HEK293 (cell line): ENCODE data around the gene PDE4D.

Source experiments
- CTCF ChIA-PET: fragments of 350-600 bp; formaldehyde crosslinking; extraction: SDS; loops from one replicate; lab custom pipeline; 2021; ENCODE audit warnings: antibody characterized with exemption; lab: Yijun Ruan, JAX
- POLR2A ChIA-PET: fragments of 300-600 bp; formaldehyde crosslinking; extraction: SDS; loops from one replicate; lab custom pipeline; 2020; ENCODE audit warnings: antibody characterized with exemption, inconsistent platforms; lab: Yijun Ruan, JAX
- H3K27ac ChIP-seq: fragments of 200-500 bp; sonication (Bioruptor generic); 2 replicates; pipeline ENCODE4 v1.5.1; 2014; ENCODE audit warnings: low read depth, low read length, control low read depth, inconsistent platforms; ENCODE audit errors: extremely low read depth
- H3K36me3 ChIP-seq, 2 experiments: fragments of 200-500 bp in 1 of 2; sonication (Bioruptor generic) in 1 of 2; 1 replicate in 1 of 2; 2 replicates in 1 of 2; pipeline ENCODE4 v1.5.1; 2014 to 2017; ENCODE audit warnings: inconsistent platforms in 2 of 2, low read length in 2 of 2; ENCODE audit not compliant: control insufficient read depth in 2 of 2, insufficient read depth in 1 of 2
- H3K4me1 ChIP-seq: fragments of 200-500 bp; sonication (Bioruptor generic); 2 replicates; pipeline ENCODE4 v1.5.1; 2014; ENCODE audit warnings: mild to moderate bottlenecking, low read length, inconsistent platforms; ENCODE audit not compliant: control insufficient read depth, insufficient read depth
- H3K4me3 ChIP-seq: 2 replicates; pipeline ENCODE4 v1.5.1; 2011; ENCODE audit warnings: low read depth, mild to moderate bottlenecking, control low read depth, low read length, moderate library complexity
- H3K9me3 ChIP-seq: fragments of 200-500 bp; sonication (Bioruptor generic); 2 replicates; pipeline ENCODE4 v1.5.1; 2014; ENCODE audit warnings: low read depth, low read length, inconsistent platforms; ENCODE audit not compliant: control insufficient read depth, insufficient read depth
- BCL11A ChIP-seq: fragments of 450-650 bp; formaldehyde crosslinking; IDR thresholded peaks from 2 replicates; pipeline ENCODE4 v1.5.1; 2016; ENCODE audit warnings: low read depth, missing biosample characterization, missing genetic modification characterization
- EGR2 ChIP-seq: fragments of 450-650 bp; formaldehyde crosslinking; IDR thresholded peaks from 2 replicates; pipeline ENCODE4 v1.5.1; 2016; ENCODE audit warnings: low read depth, missing biosample characterization, missing genetic modification characterization
- GLIS1 ChIP-seq: fragments of 450-650 bp; formaldehyde crosslinking; IDR thresholded peaks from 2 replicates; pipeline ENCODE4 v1.5.1; 2016; ENCODE audit warnings: missing biosample characterization, missing genetic modification characterization
- KLF1 ChIP-seq: fragments of 450-650 bp; formaldehyde crosslinking; IDR thresholded peaks from 2 replicates; pipeline ENCODE4 v1.5.1; 2016; ENCODE audit warnings: missing biosample characterization, missing genetic modification characterization
- SP3 ChIP-seq: fragments of 450-650 bp; formaldehyde crosslinking; IDR thresholded peaks from 2 replicates; pipeline ENCODE4 v1.5.1; 2016; ENCODE audit warnings: missing biosample characterization, missing genetic modification characterization
- ZFHX2 ChIP-seq: fragments of 450-650 bp; formaldehyde crosslinking; conservative IDR thresholded peaks from 2 replicates; pipeline ENCODE4 v1.5.1; 2016; ENCODE audit warnings: missing biosample characterization, missing genetic modification characterization
- ZIC2 ChIP-seq: fragments of 450-650 bp; formaldehyde crosslinking; IDR thresholded peaks from 2 replicates; pipeline ENCODE4 v1.5.1; 2016; ENCODE audit warnings: missing biosample characterization, missing genetic modification characterization
- ZNF133 ChIP-seq: fragments of 450-650 bp; formaldehyde crosslinking; IDR thresholded peaks from 2 replicates; pipeline ENCODE4 v1.5.1; 2016; ENCODE audit warnings: missing biosample characterization, missing genetic modification characterization
- ZNF175 ChIP-seq: fragments of 450-650 bp; formaldehyde crosslinking; IDR thresholded peaks from 2 replicates; pipeline ENCODE4 v1.5.1; 2016; ENCODE audit warnings: missing biosample characterization, missing genetic modification characterization
- ZNF433 ChIP-seq: fragments of 450-650 bp; formaldehyde crosslinking; IDR thresholded peaks from 2 replicates; pipeline ENCODE4 v1.5.1; 2016; ENCODE audit warnings: missing biosample characterization, missing genetic modification characterization, low read depth
- ZNF510 ChIP-seq: fragments of 450-650 bp; formaldehyde crosslinking; IDR thresholded peaks from 2 replicates; pipeline ENCODE4 v1.5.1; 2018; ENCODE audit warnings: mild to moderate bottlenecking, missing genetic modification characterization, missing biosample characterization; ENCODE audit not compliant: insufficient replicate concordance
- ZNF548 ChIP-seq: fragments of 450-650 bp; formaldehyde crosslinking; IDR thresholded peaks from 2 replicates; pipeline ENCODE4 v1.5.1; 2016; ENCODE audit warnings: missing biosample characterization, missing genetic modification characterization
- ZNF654 ChIP-seq: fragments of 450-650 bp; formaldehyde crosslinking; IDR thresholded peaks from 2 replicates; pipeline ENCODE4 v1.5.1; 2016; ENCODE audit warnings: low read depth, missing biosample characterization, missing genetic modification characterization
- ZNF785 ChIP-seq: fragments of 450-650 bp; formaldehyde crosslinking; IDR thresholded peaks from 2 replicates; pipeline ENCODE4 v1.5.1; 2016; ENCODE audit warnings: missing biosample characterization, missing genetic modification characterization
- ZNF791 ChIP-seq: fragments of 450-650 bp; formaldehyde crosslinking; IDR thresholded peaks from 2 replicates; pipeline ENCODE4 v1.5.1; 2016; ENCODE audit warnings: missing biosample characterization, missing genetic modification characterization
- ZNF837 ChIP-seq: fragments of 450-650 bp; formaldehyde crosslinking; IDR thresholded peaks from 2 replicates; pipeline ENCODE4 v1.5.1; 2016; ENCODE audit warnings: missing biosample characterization, missing genetic modification characterization
- ZSCAN18 ChIP-seq: fragments of 450-650 bp; formaldehyde crosslinking; IDR thresholded peaks from 2 replicates; pipeline ENCODE4 v1.5.1; 2016; ENCODE audit warnings: missing biosample characterization, missing genetic modification characterization
- TF ChIP-seq, protein P1 (sequence below): fragments of 450-650 bp; formaldehyde crosslinking; IDR thresholded peaks from 2 replicates; pipeline ENCODE4 v1.5.1; 2017; ENCODE audit warnings: missing biosample characterization, missing genetic modification characterization

PDE4D gene

DNA sequence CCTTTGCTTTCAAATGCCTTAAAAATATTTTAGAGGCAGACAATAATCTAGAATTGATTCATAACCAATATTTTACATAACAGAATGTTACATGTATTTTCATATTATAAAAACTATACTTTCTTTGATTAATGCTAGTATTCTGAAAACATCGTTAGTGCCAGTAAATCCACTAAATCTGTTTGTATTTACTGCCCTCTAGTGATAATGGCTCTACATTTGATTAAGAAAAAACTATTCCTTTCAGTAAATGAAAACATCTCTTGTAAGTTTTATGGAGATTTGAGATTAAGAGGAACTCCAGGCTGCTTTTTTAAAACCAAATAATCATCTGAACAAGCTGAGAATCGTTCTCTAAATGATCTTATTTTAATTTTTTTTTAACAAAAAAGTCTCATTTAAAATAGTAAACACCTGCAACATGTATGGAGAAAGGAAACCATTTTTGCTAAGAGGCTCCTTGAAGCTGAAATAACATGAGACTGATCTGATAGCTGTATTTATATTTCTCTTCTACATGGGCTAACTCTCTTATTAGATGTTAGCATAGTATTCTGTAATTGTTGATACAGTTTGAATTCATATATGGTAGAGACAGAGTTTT is 886.0 kb downstream of the PDE4D start (continued):
- no peak for TF ChIP-seq ZNF785 (tag by site-specific recombination)
- TF ChIP-seq, protein P1, sequence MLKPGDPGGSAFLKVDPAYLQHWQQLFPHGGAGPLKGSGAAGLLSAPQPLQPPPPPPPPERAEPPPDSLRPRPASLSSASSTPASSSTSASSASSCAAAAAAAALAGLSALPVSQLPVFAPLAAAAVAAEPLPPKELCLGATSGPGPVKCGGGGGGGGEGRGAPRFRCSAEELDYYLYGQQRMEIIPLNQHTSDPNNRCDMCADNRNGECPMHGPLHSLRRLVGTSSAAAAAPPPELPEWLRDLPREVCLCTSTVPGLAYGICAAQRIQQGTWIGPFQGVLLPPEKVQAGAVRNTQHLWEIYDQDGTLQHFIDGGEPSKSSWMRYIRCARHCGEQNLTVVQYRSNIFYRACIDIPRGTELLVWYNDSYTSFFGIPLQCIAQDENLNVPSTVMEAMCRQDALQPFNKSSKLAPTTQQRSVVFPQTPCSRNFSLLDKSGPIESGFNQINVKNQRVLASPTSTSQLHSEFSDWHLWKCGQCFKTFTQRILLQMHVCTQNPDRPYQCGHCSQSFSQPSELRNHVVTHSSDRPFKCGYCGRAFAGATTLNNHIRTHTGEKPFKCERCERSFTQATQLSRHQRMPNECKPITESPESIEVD = peak; percentile 71; the same call in 1 of the 2 replicates
- no peak for TF ChIP-seq ZNF133 (tag by site-specific recombination)
- TF ChIP-seq ZNF175 (tag by site-specific recombination) = no peak
- TF ChIP-seq ZNF791 (tag by site-specific recombination) = no peak
- no peak for TF ChIP-seq ZNF837 (tag by site-specific recombination)
- no peak for TF ChIP-seq ZNF548 (tag by site-specific recombination)
- no peak for TF ChIP-seq ZNF433 (tag by site-specific recombination)
- TF ChIP-seq KLF1 = no peak
- no peak for TF ChIP-seq ZNF510 (tag by site-specific recombination)
- no peak for TF ChIP-seq GLIS1 (tag by site-specific recombination)
- no peak for TF ChIP-seq BCL11A (tag by site-specific recombination)

- no peaks in the 10 kb centered on the region for H3K36me3 ChIP-seq
- H3K27ac ChIP-seq = no peak overlapping the region
- ChIA-PET CTCF (interaction anchor here (0.6 to 3.9 kb wide), 14 partner anchors 12 to 471 kb away, joined by 3 to 38 read pairs (median 4); no protein-coding TSS in a partner anchor), POLR2A (no interaction called here)
- no peak overlapping the region for H3K4me3 ChIP-seq
- no peaks in the 10 kb centered on the region for H3K9me3 ChIP-seq
- H3K4me1 ChIP-seq = no peaks in the 10 kb centered on the region
- TF ChIP-seq ZIC2 (tag by site-specific recombination) (no peak), EGR2 (peak; percentile 57; the same call in 1 of the 2 replicates), ZFHX2 (tag by site-specific recombination) (peak; percentile 71)
Measured at GRCh38 chr5:59005934-59006701, 887.4 kb downstream of the PDE4D start.

GRCh38 chr5:59003641-59004040 is 889.9 kb downstream of the PDE4D start:
- no peak for TF ChIP-seq ZNF654
- TF ChIP-seq ZSCAN18 = no peak
- TF ChIP-seq SP3 (tag by site-specific recombination) = no peak
- Histone ChIP-seq H3K27ac (no peak overlapping the region), H3K36me3 (no peaks in the 10 kb centered on the region), H3K4me1 (no peaks in the 10 kb centered on the region), H3K4me3 (no peak overlapping the region), H3K9me3 (no peaks in the 10 kb centered on the region)
- ChIA-PET CTCF (interaction anchor here (1.8 to 3.3 kb wide), 2 partner anchors 112 to 118 kb away, joined by 12 to 16 read pairs; no protein-coding TSS in a partner anchor), POLR2A (no interaction called here)
